Spinal cord (tissue), 10 donors: ENCODE data around the gene PXDC1. TPM values are rescaled to one million over a fixed set of nuclear protein-coding genes. Genes with fewer than 3 reads are reported as not detected.

Source experiments
- DNase-seq, 6 donors: peaks; one replicate each; pipeline versions ENCODE4 v3.0.0 to v3.0.0-alpha.2; 2013 to 2015; ENCODE audit warnings: low spot score in 6 of 6, low read depth in 4 of 6
- H3K27ac ChIP-seq: one replicate; pipeline ENCODE4 v1.5.1; 2013; ENCODE audit warnings: low read depth, low read length, control low read depth
- H3K27me3 ChIP-seq: one replicate; pipeline ENCODE4 v1.6.1; 2013; ENCODE audit warnings: low read length; ENCODE audit not compliant: control insufficient read depth, insufficient read depth
- H3K36me3 ChIP-seq: one replicate; pipeline ENCODE4 v1.6.1; 2013; ENCODE audit warnings: low read length; ENCODE audit not compliant: control insufficient read depth, insufficient read depth
- H3K4me1 ChIP-seq: one replicate; pipeline ENCODE4 v1.6.1; 2013; ENCODE audit warnings: low read length; ENCODE audit not compliant: control insufficient read depth, insufficient read depth
- H3K4me3 ChIP-seq: one replicate; pipeline ENCODE4 v1.5.1; 2013; ENCODE audit warnings: low read depth, low read length, control low read depth
- H3K9me3 ChIP-seq: one replicate; pipeline ENCODE4 v1.6.1; 2013; ENCODE audit warnings: low read length; ENCODE audit not compliant: control insufficient read depth, insufficient read depth
- WGBS: methylation state at CpG from one replicate; pipeline ENCODE4 v1.1.5; 2013; ENCODE audit warnings: missing lambda C conversion rate; ENCODE audit not compliant: insufficient coverage; 5-methylcytosine and 5-hydroxymethylcytosine counted together
- polyA plus RNA-seq, 2 donors: library from polyadenylated mRNA; unstranded; fragments of 120-200 nt; gene quantifications; one replicate each; pipeline ENCODE4 v1.2.1, GENCODE V29; 2013; ENCODE audit not compliant: insufficient read length in 2 of 2
- total RNA-seq, 2 donors: library from RNA; depleted of rRNA in 1 of 2; stranded (reverse); fragments of 120-200 nt in 1 of 2; fragments of >200 nt in 1 of 2; gene quantifications; one replicate each; pipeline versions ENCODE4 v1.2.3 to v1.2.4, GENCODE V29; 2013 to 2014
- donor health status: healthy.

Gene PXDC1
- total and polyA plus RNA-seq, 4 donors: 14.4 to 30.7 (median 22.6) TPM

DNA sequence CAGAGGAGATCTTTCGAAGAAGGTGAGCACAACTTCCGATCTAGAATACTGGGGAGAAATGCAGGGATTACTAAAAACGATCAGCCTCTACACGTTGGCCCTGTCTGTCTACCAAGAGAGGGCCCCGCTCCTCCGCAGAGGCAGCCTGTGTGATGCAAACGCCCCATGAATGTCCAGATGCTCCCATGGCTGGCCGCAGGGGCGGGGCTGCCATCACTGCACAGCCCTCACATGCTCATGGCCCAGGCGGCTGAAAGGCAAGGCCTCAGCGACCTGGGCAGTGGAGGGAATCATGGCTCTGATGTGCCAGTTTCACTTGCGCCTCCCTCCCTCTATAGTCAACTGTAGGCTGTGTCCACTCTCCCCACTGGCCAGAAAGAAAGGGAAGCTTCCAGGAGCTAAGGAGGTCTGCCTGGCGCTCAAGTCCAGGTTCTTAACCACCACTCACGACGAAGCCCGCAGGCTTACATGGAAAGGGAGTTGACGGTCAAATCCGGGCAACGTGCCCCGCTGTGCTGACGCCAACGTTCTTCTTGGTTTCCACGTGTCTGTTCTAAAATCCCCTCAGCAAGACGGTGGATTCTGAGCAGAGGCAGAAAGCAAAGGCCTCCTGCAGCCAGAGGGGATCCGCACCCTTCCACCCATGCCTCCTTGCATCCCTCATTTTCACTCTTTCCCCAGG is 14.2 kb downstream of the PXDC1 start:
- Histone ChIP-seq H3K9me3 (no peaks in the 10 kb centered on the region), H3K4me1 (peaks cover 34% of the 10 kb centered on the region), H3K27ac (no peak overlapping the region), H3K4me3 (no peak overlapping the region), H3K36me3 (peaks cover 36% of the 10 kb centered on the region), H3K27me3 (no peaks in the 10 kb centered on the region)
- DNase-seq: no peak
- WGBS: 83% methylated on average over 24 of the region's 25 CpGs

DNA sequence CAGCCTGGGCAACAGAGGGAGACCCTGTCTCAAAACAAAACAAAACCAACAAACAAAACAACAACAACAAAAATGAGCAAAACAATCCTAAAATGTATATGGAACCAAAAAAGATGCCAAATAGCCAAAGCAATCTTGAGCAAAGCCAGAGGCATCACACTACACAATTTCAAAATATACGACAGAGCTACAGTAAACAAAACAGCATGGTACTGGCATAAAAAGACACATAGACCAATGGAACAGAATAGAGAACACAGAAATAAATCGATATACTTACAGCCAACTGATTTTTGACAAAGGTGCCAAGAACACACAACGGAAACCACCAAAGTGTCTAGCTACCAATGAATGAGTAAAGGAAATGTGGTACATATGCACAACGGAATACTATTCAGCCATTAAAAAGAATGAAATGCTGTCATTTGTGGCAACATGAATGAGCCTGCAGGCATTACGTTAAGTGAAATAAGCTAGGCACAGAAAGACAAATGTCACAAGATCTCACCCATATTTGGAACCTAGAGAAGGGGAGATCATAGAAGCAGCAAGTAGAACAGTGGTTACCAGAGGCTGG is 16.4 kb downstream of the PXDC1 start:
- DNase-seq: no peak
- Histone ChIP-seq H3K36me3 (peaks cover 36% of the 10 kb centered on the region), H3K4me3 (no peak overlapping the region), H3K4me1 (peaks cover 25% of the 10 kb centered on the region), H3K27ac (no peak overlapping the region), H3K9me3 (no peaks in the 10 kb centered on the region), H3K27me3 (no peaks in the 10 kb centered on the region)
- 97% methylated on average over 5 of the region's 5 CpGs for WGBS

DNA sequence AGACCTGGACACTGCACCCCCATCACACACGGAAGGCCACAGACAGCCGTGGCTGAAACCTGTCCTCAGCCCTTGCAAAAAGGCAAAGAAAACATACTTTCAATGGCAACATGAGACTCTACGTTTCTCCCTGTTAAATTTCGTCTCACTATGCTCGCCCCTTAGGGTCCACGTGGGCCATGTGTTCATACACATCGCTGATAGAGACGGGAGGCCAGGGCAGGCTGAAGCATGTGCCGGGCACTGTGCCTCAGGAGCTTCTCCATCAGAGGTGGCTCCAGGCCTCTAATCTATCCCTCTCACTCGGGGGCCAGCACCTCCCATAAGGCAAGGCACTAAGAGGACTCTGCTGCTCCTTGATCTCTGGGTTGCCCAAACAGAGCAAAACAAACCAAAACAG is 17.5 kb downstream of the PXDC1 start:
- 84% methylated on average over 10 of the region's 10 CpGs for WGBS
- H3K27ac ChIP-seq: no peak overlapping the region

DNA sequence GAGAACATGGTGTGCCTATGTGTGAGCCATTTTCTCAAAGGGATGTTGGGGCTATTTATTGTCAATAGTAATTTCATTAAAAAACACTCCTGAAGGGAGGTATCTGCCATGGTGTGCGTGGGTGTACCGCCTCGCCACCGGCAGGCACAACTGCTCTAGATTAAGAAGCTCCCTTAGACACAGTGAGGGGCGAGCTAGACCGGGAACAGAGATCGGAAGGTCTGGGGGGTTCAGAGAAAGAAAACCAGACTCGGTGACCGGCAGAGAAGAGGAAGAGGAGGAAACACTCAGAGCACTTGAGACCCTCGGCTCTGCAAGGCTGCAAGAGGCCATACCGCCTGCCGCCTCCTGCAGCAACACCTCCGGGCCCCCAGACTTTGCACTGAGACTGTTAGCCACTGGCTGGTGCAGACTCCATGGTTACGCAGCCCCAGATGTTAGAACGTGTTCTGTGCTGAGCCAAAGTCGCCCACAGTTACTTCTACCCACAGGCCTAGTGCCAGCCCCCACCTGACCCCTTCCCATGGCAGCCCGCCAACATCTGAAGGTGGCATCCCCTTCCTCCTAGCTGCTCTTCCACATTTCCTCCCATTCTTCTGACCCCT is 18.1 kb downstream of the PXDC1 start:
- WGBS: 80% methylated on average over 17 of the region's 17 CpGs
- H3K36me3 ChIP-seq: peaks cover 32% of the 10 kb centered on the region

More for the DNA sequence above, 17.5 kb downstream of the PXDC1 start:
- H3K4me3 ChIP-seq: no peak overlapping the region
- peaks cover 21% of the 10 kb centered on the region for H3K4me1 ChIP-seq
- H3K27me3 ChIP-seq: no peaks in the 10 kb centered on the region
- no peaks in the 10 kb centered on the region for H3K9me3 ChIP-seq
- no peak for DNase-seq
- peaks cover 32% of the 10 kb centered on the region for H3K36me3 ChIP-seq

GRCh38 chr6:3732345-3733141 is 19.0 kb downstream of the PXDC1 start:
- Histone ChIP-seq H3K27ac (no peak overlapping the region), H3K27me3 (no peaks in the 10 kb centered on the region), H3K4me3 (no peak overlapping the region), H3K36me3 (peaks cover 26% of the 10 kb centered on the region), H3K9me3 (no peaks in the 10 kb centered on the region), H3K4me1 (peaks cover 14% of the 10 kb centered on the region)
- DNase-seq: peak in 5 of 6 donors; percentile 57 to 95 (median 65)
- WGBS: 26% methylated on average over 13 of the region's 16 CpGs

More for the DNA sequence above, 18.1 kb downstream of the PXDC1 start:
- H3K4me1 ChIP-seq: peaks cover 16% of the 10 kb centered on the region
- H3K4me3 ChIP-seq: no peak overlapping the region
- no peak for DNase-seq
- H3K9me3 ChIP-seq: no peaks in the 10 kb centered on the region
- H3K27ac ChIP-seq: no peak overlapping the region
- H3K27me3 ChIP-seq: no peaks in the 10 kb centered on the region

DNA sequence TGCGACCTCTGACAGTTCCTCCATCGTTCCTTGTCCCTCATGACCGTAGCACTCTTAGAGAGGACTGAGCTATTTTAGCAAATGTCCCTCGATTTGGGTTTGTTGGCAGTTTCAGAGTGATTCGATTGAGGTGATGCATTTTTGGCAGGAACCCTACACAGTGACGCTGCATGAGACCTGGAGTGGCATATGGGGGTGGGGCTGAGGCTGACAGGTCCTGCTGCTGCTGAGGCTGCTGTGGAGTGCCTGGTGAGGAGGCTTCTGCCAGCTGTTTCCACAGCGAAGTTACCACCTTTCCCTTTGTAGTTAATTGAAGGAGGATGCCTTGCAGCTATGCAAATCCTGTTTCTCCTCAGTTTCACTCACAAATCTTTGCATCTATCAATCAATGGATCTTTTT is 19.8 kb downstream of the PXDC1 start:
- H3K4me3 ChIP-seq: no peak overlapping the region
- DNase-seq: peak in 1 of 6 donors; percentile 49
- no peak overlapping the region for H3K27ac ChIP-seq
- no peaks in the 10 kb centered on the region for H3K27me3 ChIP-seq
- peaks cover 25% of the 10 kb centered on the region for H3K36me3 ChIP-seq
- peaks cover 18% of the 10 kb centered on the region for H3K4me1 ChIP-seq
- no peaks in the 10 kb centered on the region for H3K9me3 ChIP-seq
- WGBS: 55% methylated on average over 6 of the region's 7 CpGs

GRCh38 chr6:3729603-3730344 is 21.7 kb downstream of the PXDC1 start:
- Histone ChIP-seq H3K9me3 (no peaks in the 10 kb centered on the region), H3K27ac (no peak overlapping the region), H3K4me3 (no peak overlapping the region), H3K27me3 (no peaks in the 10 kb centered on the region), H3K36me3 (peaks cover 36% of the 10 kb centered on the region), H3K4me1 (peaks cover 37% of the 10 kb centered on the region)
- 95% methylated on average over 7 of the region's 9 CpGs for WGBS
- no peak for DNase-seq

- H3K36me3 ChIP-seq: peaks cover 45% of the 10 kb centered on the region
- no peak overlapping the region for H3K4me3 ChIP-seq
- DNase-seq: no peak
- H3K4me1 ChIP-seq: peaks cover 49% of the 10 kb centered on the region
- no peak overlapping the region for H3K27ac ChIP-seq
- no peaks in the 10 kb centered on the region for H3K27me3 ChIP-seq
- WGBS: 95% methylated on average over 9 of the region's 11 CpGs
- H3K9me3 ChIP-seq: no peaks in the 10 kb centered on the region
Measured at GRCh38 chr6:3727593-3728108, 23.9 kb downstream of the PXDC1 start.

DNA sequence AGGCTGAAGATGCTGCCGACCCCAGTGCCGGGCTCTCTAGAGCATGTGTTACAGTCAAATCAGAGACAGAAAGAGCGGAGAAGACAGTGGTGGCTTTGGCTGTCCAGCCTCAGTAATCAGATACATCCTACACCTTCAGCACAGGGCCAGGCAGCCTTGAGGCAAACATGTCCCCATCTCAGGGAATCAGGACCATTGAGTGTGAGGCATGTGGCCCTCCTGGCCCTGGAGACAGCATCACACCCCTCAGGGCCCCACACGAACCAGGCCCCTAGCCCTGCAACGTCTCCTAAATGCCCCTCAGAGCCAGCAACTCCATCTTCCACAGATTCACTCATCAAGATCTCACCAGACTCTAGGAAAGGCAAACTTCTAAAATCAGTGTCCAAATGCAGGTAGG is 24.5 kb downstream of the PXDC1 start:
- peaks cover 46% of the 10 kb centered on the region for H3K36me3 ChIP-seq
- H3K4me3 ChIP-seq: no peak overlapping the region
- DNase-seq: no peak
- H3K4me1 ChIP-seq: peaks cover 47% of the 10 kb centered on the region
- 85% methylated on average over 5 of the region's 5 CpGs for WGBS
- H3K27ac ChIP-seq: no peak overlapping the region
- H3K9me3 ChIP-seq: no peaks in the 10 kb centered on the region
- no peaks in the 10 kb centered on the region for H3K27me3 ChIP-seq
